H1 (cell line): ENCODE measurements around the gene EIF2A. TPM values are rescaled to one million over a fixed set of nuclear protein-coding genes. Genes with fewer than 3 reads are reported as not detected.

Experiments
- BCL11A ChIP-seq, 2 experiments: IDR thresholded peaks; one replicate each; pipeline ENCODE4 v1.6.1; 2011; ENCODE audit warnings: low read depth in 2 of 2, low read length in 2 of 2, mild to moderate bottlenecking in 2 of 2
- CEBPB ChIP-seq: IDR thresholded peaks from 2 replicates; pipeline ENCODE4 v1.6.1; 2012; ENCODE audit warnings: low read depth, low read length
- KDM4A ChIP-seq: IDR thresholded peaks from one replicate; pipeline ENCODE4 v1.7.1; 2012; ENCODE audit warnings: low read depth, mild to moderate bottlenecking, moderate library complexity, low read length, inconsistent platforms; ENCODE audit not compliant: severe bottlenecking
- SP4 ChIP-seq: IDR thresholded peaks from 2 replicates; pipeline ENCODE4 v1.6.1; 2012; ENCODE audit warnings: low read length, inconsistent platforms
- polyA plus RNA-seq, 7 experiments: library from polyadenylated mRNA; depleted of rRNA in 3 of 7; stranded (reverse) in 5 of 7; unstranded in 2 of 7; fragments of >200 nt in 5 of 7; fragments of 200-250 nt in 2 of 7; gene quantifications; 1 replicate in 5 of 7; 2 replicates in 1 of 7; 4 replicates in 1 of 7; pipeline versions ENCODE4 v1.2.1 to v1.2.3, GENCODE V29; 2011 to 2013; ENCODE audit warnings: missing spikeins in 2 of 7, mixed read lengths in 2 of 7
- total RNA-seq: library from RNA; stranded (reverse); fragmentation: NEBNext Ultra II Directional; extraction: Animal tissue kit (Norgen Biotek cat#: 25700); gene quantifications from 2 replicates; pipeline ENCODE4 v1.2.1, GENCODE V29; 2021

Gene EIF2A
- total and polyA plus RNA-seq, 2 of the 8 experiments (the other 6 are each of a cell fraction or from before 2014, with no cell fraction given): 59.3 to 91.6 TPM

- no peak for TF ChIP-seq SP4
- TF ChIP-seq KDM4A: no peak
- no peak for TF ChIP-seq BCL11A (IDR thresholded peaks at IDR 0.05; ENCODE audit: low read depth in 2 of 2, low read length in 2 of 2)
- TF ChIP-seq CEBPB: no peak
- TF ChIP-seq, all 59 proteins: peak for 0
Observed at GRCh38 chr3:150544726-150545125, 1.9 kb upstream of the EIF2A start (continued).
